WTC11 (cell line): ENCODE data around the gene SEC11A. TPM values are rescaled to one million over a fixed set of nuclear protein-coding genes. Genes with fewer than 3 reads are reported as not detected.

Source experiments
- ATAC-seq: fragments of 200-7000 bp; cut with Tn5 transposase; 2 replicates; pipeline ENCODE4 v1.10.0; 2021; ENCODE audit warnings: mild to moderate bottlenecking, moderate library complexity
- CTCF ChIA-PET: fragments of 300-600 bp; sonication (Branson Sonifier 250); formaldehyde crosslinking; loops from one replicate; lab custom pipeline; 2021; ENCODE audit warnings: antibody characterized with exemption; lab: Charles Lee
- POLR2A ChIA-PET: fragments of 350-600 bp; sonication (Branson Sonifier 250); formaldehyde crosslinking; loops from one replicate; lab custom pipeline; 2021; ENCODE audit warnings: antibody characterized with exemption; lab: Charles Lee
- DNase-seq: peaks from one replicate; pipeline ENCODE4 v3.0.0; 2021; ENCODE audit warnings: low spot score
- H3K27ac Mint-ChIP-seq: 2 replicates; pipeline ENCODE4 v1.8.0; 2021; ENCODE audit warnings: mixed read lengths
- H3K27me3 Mint-ChIP-seq: 2 replicates; pipeline ENCODE4 v1.8.0; 2021; ENCODE audit warnings: low read depth, mild to moderate bottlenecking, moderate library complexity, mixed read lengths
- H3K36me3 Mint-ChIP-seq: 2 replicates; pipeline ENCODE4 v1.8.0; 2021; ENCODE audit warnings: mixed read lengths
- H3K4me1 Mint-ChIP-seq: 2 replicates; pipeline ENCODE4 v1.8.0; 2022; ENCODE audit warnings: mixed read lengths
- H3K4me3 Mint-ChIP-seq: 2 replicates; pipeline ENCODE4 v1.8.0; 2021; ENCODE audit warnings: mild to moderate bottlenecking, moderate library complexity, mixed read lengths
- H3K9me3 Mint-ChIP-seq: 2 replicates; pipeline ENCODE4 v1.8.0; 2021; ENCODE audit warnings: mixed read lengths
- ESRRA ChIP-seq: sonication (generic); formaldehyde crosslinking; IDR thresholded peaks from 2 replicates; pipeline ENCODE4 v1.8.1; 2022; ENCODE audit warnings: mild to moderate bottlenecking, missing genetic modification reagents, borderline replicate concordance
- GABPB1 ChIP-seq: sonication (generic); formaldehyde crosslinking; IDR thresholded peaks from 2 replicates; pipeline ENCODE4 v1.8.1; 2023; ENCODE audit warnings: mild to moderate bottlenecking, missing genetic modification reagents
- HMGA2 ChIP-seq: fragments of 250-450 bp; sonication (Bioruptor Pico); IDR thresholded peaks from 2 replicates; pipeline ENCODE4 v1.4.0; 2021; ENCODE audit warnings: mild to moderate bottlenecking, moderate library complexity
- IRF2 ChIP-seq: sonication (generic); formaldehyde crosslinking; IDR thresholded peaks from 2 replicates; pipeline ENCODE4 v1.8.0; 2022; ENCODE audit warnings: low read depth, missing genetic modification reagents, borderline replicate concordance
- MLX ChIP-seq: sonication (generic); formaldehyde crosslinking; IDR thresholded peaks from 2 replicates; pipeline ENCODE4 v1.8.1; 2023; ENCODE audit warnings: mild to moderate bottlenecking, missing genetic modification reagents, moderate library complexity
- MXD4 ChIP-seq: fragments of 250-450 bp; sonication (Bioruptor Pico); IDR thresholded peaks from 2 replicates; pipeline ENCODE4 v1.8.0; 2021; ENCODE audit warnings: mild to moderate bottlenecking, moderate library complexity, borderline replicate concordance
- MYBL2 ChIP-seq: sonication (generic); formaldehyde crosslinking; IDR thresholded peaks from 2 replicates; pipeline ENCODE4 v1.8.1; 2023; ENCODE audit warnings: mild to moderate bottlenecking, moderate library complexity, missing genetic modification reagents
- NFATC4 ChIP-seq: fragments of 250-450 bp; sonication (Bioruptor Pico); IDR thresholded peaks from 2 replicates; pipeline ENCODE4 v1.9.0; 2021; ENCODE audit warnings: mild to moderate bottlenecking
- NR1H2 ChIP-seq: sonication (generic); formaldehyde crosslinking; IDR thresholded peaks from 2 replicates; pipeline ENCODE4 v1.9.0; 2021; ENCODE audit warnings: mild to moderate bottlenecking, moderate library complexity, missing genetic modification reagents
- NR2C2 ChIP-seq: sonication (generic); formaldehyde crosslinking; IDR thresholded peaks from 2 replicates; pipeline ENCODE4 v1.8.0; 2022; ENCODE audit warnings: mild to moderate bottlenecking, missing genetic modification reagents
- PRRX2 ChIP-seq: fragments of 250-450 bp; sonication (Bioruptor Pico); IDR thresholded peaks from 2 replicates; pipeline ENCODE4 v1.8.0; 2021; ENCODE audit warnings: mild to moderate bottlenecking
- RELA ChIP-seq: sonication (generic); formaldehyde crosslinking; IDR thresholded peaks from 2 replicates; pipeline ENCODE4 v1.8.1; 2022; ENCODE audit warnings: missing genetic modification reagents, mild to moderate bottlenecking, borderline replicate concordance
- RORB ChIP-seq: fragments of 250-450 bp; sonication (Bioruptor Pico); IDR thresholded peaks from 2 replicates; pipeline ENCODE4 v1.9.0; 2021; ENCODE audit warnings: mild to moderate bottlenecking
- SP1 ChIP-seq: sonication (generic); formaldehyde crosslinking; conservative IDR thresholded peaks from 2 replicates; pipeline ENCODE4 v1.8.1; 2022; ENCODE audit warnings: missing genetic modification reagents
- ZNF138 ChIP-seq: sonication (generic); formaldehyde crosslinking; conservative IDR thresholded peaks from 2 replicates; pipeline ENCODE4 v1.8.1; 2022; ENCODE audit warnings: mild to moderate bottlenecking, moderate library complexity, missing genetic modification reagents
- ZNF416 ChIP-seq: fragments of 250-450 bp; sonication (Bioruptor Pico); IDR thresholded peaks from 2 replicates; pipeline ENCODE4 v1.9.0; 2021; ENCODE audit warnings: mild to moderate bottlenecking, inconsistent platforms
- total RNA-seq: library from RNA; stranded (reverse); gene quantifications from 3 replicates; pipeline ENCODE4 v1.2.3, GENCODE V29; 2021
- TF ChIP-seq, protein P1 (sequence below): fragments of 200-600 bp; IDR thresholded peaks from 2 replicates; pipeline ENCODE4 v1.8.0; 2022; ENCODE audit warnings: antibody characterized with exemption
- TF ChIP-seq, protein P2 (sequence below): sonication (generic); formaldehyde crosslinking; IDR thresholded peaks from 2 replicates; pipeline ENCODE4 v1.8.1; 2022; ENCODE audit warnings: missing genetic modification reagents, borderline replicate concordance
- TF ChIP-seq, protein P3 (sequence below): sonication (generic); formaldehyde crosslinking; IDR thresholded peaks from 2 replicates; pipeline ENCODE4 v1.8.1; 2023; ENCODE audit warnings: mild to moderate bottlenecking, missing genetic modification reagents, moderate library complexity
- TF ChIP-seq, protein P4 (sequence below): sonication (generic); formaldehyde crosslinking; IDR thresholded peaks from 2 replicates; pipeline ENCODE4 v1.8.1; 2022; ENCODE audit warnings: low read depth, mild to moderate bottlenecking, moderate library complexity, missing genetic modification reagents, borderline replicate concordance
- TF ChIP-seq, protein P5 (sequence below): fragments of 250-450 bp; sonication (Bioruptor Pico); IDR thresholded peaks from 2 replicates; pipeline ENCODE4 v1.9.0; 2021; ENCODE audit warnings: moderate library complexity, mild to moderate bottlenecking, inconsistent platforms, borderline replicate concordance

Gene SEC11A
- total RNA-seq, 1 experiment from 2014 or later, result 214 TPM

DNA sequence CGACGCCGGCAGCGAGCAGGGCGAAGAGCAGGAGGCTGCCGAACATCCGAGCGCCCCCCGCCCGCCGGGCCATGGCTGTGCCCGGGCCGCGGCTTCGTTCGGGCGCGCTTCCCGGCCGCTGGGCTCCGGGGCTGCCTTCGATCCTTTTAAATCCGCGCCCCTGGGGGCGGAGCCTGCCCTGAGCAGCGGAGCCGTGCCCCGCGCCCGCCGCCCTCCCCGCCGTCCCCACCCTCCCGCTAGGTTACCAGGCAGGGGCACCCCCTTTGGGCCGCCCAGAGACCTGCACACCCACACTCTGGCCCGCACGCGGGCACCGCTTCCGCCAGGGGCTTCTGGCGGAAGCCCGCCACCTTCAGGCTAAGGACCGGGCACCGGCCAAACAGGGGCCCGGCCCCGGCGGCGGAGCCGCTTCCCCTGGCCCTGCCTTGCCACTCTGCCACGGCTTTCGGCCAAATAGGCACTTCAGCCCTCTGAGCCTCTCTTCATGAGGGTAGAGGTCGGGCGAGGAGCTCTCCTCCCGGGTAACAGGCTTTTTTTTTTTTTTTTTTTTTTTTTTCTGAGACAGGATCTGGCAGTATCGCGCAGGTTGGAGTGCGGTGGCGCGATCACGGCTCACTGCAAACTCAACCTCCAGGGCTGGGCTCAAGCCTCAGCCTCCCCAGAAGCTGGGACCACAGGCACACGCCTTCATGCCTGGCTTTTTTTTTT is 57.7 kb downstream of the SEC11A start, which contains the start of gene NMB:
Gene NMB (minus strand): TSS at position 120 of the 708 bp plus-strand sequence. CDS start 47 bp downstream, at position 73.
- H3K4me3 Mint-ChIP-seq, result peak within 1 kb of the TSS; percentile 77
- POLR2A ChIA-PET, result interaction anchor here (0.6 to 1.9 kb wide), 5 partner anchors 11 to 165 kb away, joined by 3 to 10 read pairs (median 4); partner anchors contain the start of gene SEC11A
- H3K9me3 Mint-ChIP-seq, result no peaks in the 10 kb centered on the region
- peaks cover 35% of the 10 kb centered on the region for H3K4me1 Mint-ChIP-seq
- ATAC-seq, result peak; percentile 73
- TF ChIP-seq PRRX2, result no peak
- peak; percentile 83; the same call in 1 of the 2 replicates for TF ChIP-seq ZNF416 (CRISPR knock-in tag)
- TF ChIP-seq, protein P1, sequence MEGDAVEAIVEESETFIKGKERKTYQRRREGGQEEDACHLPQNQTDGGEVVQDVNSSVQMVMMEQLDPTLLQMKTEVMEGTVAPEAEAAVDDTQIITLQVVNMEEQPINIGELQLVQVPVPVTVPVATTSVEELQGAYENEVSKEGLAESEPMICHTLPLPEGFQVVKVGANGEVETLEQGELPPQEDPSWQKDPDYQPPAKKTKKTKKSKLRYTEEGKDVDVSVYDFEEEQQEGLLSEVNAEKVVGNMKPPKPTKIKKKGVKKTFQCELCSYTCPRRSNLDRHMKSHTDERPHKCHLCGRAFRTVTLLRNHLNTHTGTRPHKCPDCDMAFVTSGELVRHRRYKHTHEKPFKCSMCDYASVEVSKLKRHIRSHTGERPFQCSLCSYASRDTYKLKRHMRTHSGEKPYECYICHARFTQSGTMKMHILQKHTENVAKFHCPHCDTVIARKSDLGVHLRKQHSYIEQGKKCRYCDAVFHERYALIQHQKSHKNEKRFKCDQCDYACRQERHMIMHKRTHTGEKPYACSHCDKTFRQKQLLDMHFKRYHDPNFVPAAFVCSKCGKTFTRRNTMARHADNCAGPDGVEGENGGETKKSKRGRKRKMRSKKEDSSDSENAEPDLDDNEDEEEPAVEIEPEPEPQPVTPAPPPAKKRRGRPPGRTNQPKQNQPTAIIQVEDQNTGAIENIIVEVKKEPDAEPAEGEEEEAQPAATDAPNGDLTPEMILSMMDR, result peak; percentile 44; the same call in 1 of the 2 replicates
- no peak for TF ChIP-seq MYBL2 (CRISPR knock-in tag)
- TF ChIP-seq SP1 (CRISPR knock-in tag), result 0 out of 2 replicates have a peak, but pooled peaks have one; percentile 6
- TF ChIP-seq NR1H2, result no peak
- H3K36me3 Mint-ChIP-seq, result 0 out of 2 replicates have a peak, but pooled peaks cover 2% of the 10 kb centered on the region
- DNase-seq, result peak; percentile 91
- 0 out of 2 replicates have a peak within 1 kb of the TSS, but pooled peaks have one; percentile 53 for H3K27ac Mint-ChIP-seq
- peaks cover 21% of the 10 kb centered on the region for H3K27me3 Mint-ChIP-seq
- CTCF ChIA-PET, result interaction anchor here (0.6 to 7.5 kb wide), 26 partner anchors 10 to 623 kb away, joined by 3 to 63 read pairs (median 5); partner anchors contain the start of genes SEC11A and ZSCAN2

GRCh38 chr15:84657748-84658079 is 58.2 kb downstream of the SEC11A start:
- no peak overlapping the region for H3K27ac Mint-ChIP-seq
- TF ChIP-seq NFATC4 (CRISPR knock-in tag) (no peak), IRF2 (CRISPR knock-in tag) (no peak), ZNF138 (no peak), MXD4 (CRISPR knock-in tag) (no peak), ESRRA (CRISPR knock-in tag) (no peak)
- TF ChIP-seq, protein P2, sequence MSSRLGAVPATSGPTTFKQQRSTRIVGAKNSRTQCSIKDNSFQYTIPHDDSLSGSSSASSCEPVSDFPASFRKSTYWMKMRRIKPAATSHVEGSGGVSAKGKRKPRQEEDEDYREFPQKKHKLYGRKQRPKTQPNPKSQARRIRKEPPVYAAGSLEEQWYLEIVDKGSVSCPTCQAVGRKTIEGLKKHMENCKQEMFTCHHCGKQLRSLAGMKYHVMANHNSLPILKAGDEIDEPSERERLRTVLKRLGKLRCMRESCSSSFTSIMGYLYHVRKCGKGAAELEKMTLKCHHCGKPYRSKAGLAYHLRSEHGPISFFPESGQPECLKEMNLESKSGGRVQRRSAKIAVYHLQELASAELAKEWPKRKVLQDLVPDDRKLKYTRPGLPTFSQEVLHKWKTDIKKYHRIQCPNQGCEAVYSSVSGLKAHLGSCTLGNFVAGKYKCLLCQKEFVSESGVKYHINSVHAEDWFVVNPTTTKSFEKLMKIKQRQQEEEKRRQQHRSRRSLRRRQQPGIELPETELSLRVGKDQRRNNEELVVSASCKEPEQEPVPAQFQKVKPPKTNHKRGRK (CRISPR knock-in tag), result no peak
- H3K36me3 Mint-ChIP-seq, result 0 out of 2 replicates have a peak, but pooled peaks cover 2% of the 10 kb centered on the region
- POLR2A ChIA-PET, result interaction anchor here (1.0 kb wide), 1 partner anchor 78 kb away, joined by 4 read pairs; no protein-coding TSS in a partner anchor
- no peak for ATAC-seq
- H3K4me3 Mint-ChIP-seq, result peak overlapping the region; percentile 77
- no peak for DNase-seq
- CTCF ChIA-PET, result interaction anchor here (0.7 to 7.5 kb wide), 9 partner anchors 19 to 219 kb away, joined by 3 to 63 read pairs (median 8); partner anchors contain the start of gene ZSCAN2
- peaks cover 21% of the 10 kb centered on the region for H3K27me3 Mint-ChIP-seq
- no peaks in the 10 kb centered on the region for H3K9me3 Mint-ChIP-seq
- H3K4me1 Mint-ChIP-seq, result peaks cover 36% of the 10 kb centered on the region

DNA sequence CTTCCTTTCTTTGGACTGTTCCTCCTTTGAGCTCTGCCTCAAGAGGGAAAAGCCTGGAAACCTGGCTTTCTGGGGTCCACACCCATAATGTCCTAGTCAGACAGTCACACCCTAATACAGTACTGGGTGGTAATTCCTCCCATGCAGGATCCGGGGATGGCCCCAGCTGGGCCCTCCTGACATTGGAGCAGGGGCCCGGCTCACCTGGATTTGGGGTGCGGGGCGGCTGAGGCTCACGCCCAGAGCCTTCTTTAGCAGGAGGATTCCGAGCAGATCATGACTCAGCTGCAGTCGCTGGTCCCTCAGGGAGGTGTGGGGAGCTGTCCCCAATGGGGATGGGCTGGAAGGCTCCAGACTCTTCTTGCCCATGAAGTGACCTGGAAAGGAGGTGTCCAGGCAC is 59.0 kb downstream of the SEC11A start:
- H3K9me3 Mint-ChIP-seq, result no peaks in the 10 kb centered on the region
- ATAC-seq (no peak), DNase-seq (no peak)
- H3K4me3 Mint-ChIP-seq, result peak overlapping the region; percentile 77
- H3K4me1 Mint-ChIP-seq, result peaks cover 40% of the 10 kb centered on the region
- CTCF ChIA-PET, result interaction anchor here (0.9 to 7.5 kb wide), 6 partner anchors 19 to 271 kb away, joined by 4 to 63 read pairs (median 10); partner anchors contain the start of gene ZSCAN2
- H3K36me3 Mint-ChIP-seq, result peaks cover 7% of the 10 kb centered on the region
- POLR2A ChIA-PET, result no interaction called here
- H3K27me3 Mint-ChIP-seq, result peaks cover 21% of the 10 kb centered on the region
- H3K27ac Mint-ChIP-seq, result no peak overlapping the region
- TF ChIP-seq, protein P3, sequence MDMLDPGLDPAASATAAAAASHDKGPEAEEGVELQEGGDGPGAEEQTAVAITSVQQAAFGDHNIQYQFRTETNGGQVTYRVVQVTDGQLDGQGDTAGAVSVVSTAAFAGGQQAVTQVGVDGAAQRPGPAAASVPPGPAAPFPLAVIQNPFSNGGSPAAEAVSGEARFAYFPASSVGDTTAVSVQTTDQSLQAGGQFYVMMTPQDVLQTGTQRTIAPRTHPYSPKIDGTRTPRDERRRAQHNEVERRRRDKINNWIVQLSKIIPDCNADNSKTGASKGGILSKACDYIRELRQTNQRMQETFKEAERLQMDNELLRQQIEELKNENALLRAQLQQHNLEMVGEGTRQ (CRISPR knock-in tag), result no peak
- TF ChIP-seq, protein P4, sequence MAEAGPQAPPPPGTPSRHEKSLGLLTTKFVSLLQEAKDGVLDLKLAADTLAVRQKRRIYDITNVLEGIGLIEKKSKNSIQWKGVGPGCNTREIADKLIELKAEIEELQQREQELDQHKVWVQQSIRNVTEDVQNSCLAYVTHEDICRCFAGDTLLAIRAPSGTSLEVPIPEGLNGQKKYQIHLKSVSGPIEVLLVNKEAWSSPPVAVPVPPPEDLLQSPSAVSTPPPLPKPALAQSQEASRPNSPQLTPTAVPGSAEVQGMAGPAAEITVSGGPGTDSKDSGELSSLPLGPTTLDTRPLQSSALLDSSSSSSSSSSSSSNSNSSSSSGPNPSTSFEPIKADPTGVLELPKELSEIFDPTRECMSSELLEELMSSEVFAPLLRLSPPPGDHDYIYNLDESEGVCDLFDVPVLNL (CRISPR knock-in tag), result no peak
- TF ChIP-seq NR2C2 (CRISPR knock-in tag), result no peak
- TF ChIP-seq, protein P5, sequence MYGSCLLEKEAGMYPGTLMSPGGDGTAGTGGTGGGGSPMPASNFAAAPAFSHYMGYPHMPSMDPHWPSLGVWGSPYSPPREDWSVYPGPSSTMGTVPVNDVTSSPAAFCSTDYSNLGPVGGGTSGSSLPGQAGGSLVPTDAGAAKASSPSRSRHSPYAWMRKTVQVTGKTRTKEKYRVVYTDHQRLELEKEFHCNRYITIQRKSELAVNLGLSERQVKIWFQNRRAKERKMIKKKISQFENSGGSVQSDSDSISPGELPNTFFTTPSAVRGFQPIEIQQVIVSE, result no peak
- TF ChIP-seq GABPB1 (CRISPR knock-in tag), result no peak
- TF ChIP-seq RORB (CRISPR knock-in tag), result no peak
- TF ChIP-seq NFATC4 (CRISPR knock-in tag), result no peak
- TF ChIP-seq HMGA2 (CRISPR knock-in tag), result no peak
- no peak for TF ChIP-seq IRF2 (CRISPR knock-in tag)
- no peak for TF ChIP-seq RELA
- TF ChIP-seq MLX (CRISPR knock-in tag), result no peak
